Suppressor macrophage treated with lipopolysaccharide for 4 hours (primary cell): ENCODE measurements around the gene EN2.

ENCODE experiments used
- DNase-seq: peaks from one replicate; pipeline ENCODE4 v3.0.0-alpha.2; 2020

The EN2 gene

GRCh38 chr7:155465761-155466141 is 7.8 kb downstream of the EN2 start:
- DNase-seq: no peak

GRCh38 chr7:155466142-155466813 is 8.3 kb downstream of the EN2 start:
- no peak for DNase-seq

DNA sequence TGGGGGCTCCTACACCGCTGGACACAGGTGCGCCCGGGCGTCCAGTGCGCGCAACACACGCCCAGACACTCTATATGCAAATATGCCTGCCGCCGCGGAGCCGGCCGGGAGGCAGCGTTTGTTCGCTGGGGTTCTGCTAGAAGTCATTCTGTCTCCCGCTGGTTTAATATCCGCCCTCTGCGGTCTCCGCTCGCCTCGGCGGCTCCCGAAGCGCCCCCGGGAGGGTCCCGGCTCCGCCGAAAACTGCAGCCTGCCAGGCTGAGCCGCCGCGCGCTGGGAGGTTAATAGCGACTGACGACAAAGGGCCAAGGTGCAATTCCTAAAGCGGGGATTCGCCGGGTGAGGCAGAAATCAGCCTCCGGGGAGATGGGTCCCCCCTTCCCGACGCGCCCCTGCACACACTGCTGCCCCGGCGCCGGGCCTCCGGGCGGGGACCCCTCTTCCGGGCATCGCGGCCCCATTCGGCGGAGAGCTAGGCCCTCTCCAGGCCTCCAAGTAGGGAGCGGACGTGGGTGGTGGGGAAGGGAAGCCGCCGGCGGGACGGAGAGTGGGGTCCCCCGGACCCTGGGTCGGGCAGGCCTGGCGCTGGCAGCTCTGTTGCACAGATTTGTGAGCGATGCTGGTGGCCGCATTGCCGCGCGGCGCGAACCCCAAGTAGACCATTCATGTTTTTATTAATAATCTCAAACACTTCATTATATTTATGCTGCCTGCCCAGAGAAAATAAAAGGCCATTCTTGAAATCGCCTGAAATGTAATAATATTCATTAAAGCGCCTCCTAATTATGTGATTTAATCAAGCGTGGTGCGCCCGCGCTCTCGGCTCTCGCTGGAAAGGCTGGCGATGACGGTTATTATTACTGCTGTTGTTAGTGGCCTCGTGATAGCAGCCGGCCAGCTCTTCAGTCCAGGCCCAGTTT is 9.1 kb downstream of the EN2 start:
- no peak for DNase-seq

DNA sequence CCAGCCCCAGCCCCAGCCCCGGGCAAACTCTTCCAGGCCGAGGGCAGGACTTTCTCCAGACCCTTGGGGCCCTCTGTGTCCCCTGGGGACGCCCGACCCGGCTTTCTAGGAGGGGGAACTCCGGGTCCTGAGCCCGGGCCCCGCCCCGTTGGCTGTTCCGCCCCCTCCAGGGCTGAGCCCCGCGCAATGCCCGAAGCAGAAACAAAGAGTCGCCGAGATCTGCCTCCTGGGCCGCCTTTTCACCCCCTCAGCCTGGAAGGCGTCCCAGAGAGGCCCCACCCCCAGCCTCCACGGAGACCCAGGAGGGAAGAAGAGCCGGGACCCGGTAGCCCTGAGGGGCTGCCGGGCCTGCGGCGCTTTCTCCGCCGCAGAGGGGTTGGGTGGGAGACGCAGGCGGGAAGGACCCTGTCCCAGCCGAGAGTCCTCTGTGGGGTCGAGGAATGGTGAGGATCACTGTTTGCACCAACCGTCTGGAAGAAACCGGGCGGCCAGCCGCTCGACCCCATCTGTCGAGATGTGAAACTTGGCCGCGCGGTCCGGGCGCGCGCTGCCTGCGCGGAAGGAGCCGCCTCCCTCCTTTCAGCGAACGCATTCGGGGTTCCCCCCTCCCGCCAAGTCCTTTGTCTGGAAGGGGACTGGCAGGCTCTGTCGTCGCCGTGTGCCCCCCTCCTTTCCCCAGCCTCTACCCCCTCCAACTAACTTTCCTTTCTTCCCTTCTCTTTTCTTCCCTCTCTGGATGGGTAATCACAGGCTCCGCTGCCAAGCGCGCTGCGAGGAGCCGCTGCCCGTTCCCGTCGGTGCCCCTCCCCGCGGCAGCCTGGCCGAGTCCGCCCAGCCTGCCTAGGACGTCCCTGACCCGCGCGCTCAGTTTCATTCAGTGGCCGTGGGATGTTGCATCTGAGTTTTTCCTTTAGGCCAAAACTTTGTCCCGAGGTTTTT is 10.2 kb downstream of the EN2 start:
- DNase-seq: no peak

DNA sequence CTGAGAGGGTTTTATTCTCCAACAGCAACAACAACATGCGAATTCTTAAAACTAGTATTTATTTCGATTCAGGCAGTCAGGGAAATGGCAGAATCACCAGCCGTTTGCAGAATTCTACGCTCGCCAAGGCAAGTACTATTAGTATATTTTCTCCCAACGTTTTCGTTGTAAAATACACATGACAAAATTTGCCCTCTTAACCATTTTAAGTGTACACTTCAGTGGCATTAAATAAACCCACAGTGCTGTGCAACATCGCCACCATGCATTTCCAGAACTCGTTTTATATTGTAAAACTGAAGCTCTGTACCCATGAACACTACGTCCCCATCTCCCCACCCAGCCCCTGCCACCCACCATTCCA is 10.8 kb downstream of the EN2 start:
- DNase-seq: no peak

DNA sequence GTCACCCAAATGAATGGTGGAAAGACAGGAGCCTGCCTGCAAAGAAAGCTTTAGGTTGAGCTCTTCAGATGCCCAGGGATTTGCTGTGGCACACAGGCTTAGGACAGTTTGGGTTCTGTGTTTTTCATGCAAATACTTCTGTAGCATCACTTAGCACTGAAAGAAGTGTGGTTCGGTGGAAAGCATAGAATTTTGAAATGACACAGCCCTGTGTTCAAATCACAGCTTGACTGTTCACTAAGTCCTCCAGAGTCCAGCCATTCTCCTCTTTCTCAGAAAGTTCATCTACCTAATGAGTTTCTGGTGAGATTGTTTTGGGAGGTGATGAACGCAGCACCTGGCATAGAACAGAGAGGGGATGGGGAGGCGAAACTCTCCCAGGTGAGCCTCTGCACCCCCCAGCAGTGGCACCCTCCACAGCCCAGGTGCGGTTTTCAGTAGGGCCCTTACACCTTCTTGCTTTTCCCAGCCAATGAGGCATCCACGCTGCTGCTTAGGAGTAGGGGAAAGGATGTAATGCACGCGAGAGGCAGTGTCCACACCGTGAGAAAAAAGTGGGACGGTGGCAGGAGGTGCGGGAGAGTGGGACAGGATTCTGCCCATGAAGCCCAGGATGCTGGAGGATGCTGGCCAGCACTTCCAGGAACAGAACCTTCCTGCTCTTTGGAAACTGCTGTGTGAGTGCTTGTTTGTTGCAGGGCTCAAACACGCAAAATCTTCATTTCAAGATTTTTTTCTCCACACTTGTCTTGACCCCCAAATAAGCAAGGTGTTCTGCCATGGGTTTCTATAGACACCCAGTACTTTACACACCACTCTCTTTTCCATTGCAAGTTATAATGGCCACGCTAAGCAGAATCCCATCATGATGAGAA is 11.6 kb downstream of the EN2 start:
- DNase-seq: no peak

GRCh38 chr7:155470186-155470487 is 12.2 kb downstream of the EN2 start:
- DNase-seq: no peak

DNA sequence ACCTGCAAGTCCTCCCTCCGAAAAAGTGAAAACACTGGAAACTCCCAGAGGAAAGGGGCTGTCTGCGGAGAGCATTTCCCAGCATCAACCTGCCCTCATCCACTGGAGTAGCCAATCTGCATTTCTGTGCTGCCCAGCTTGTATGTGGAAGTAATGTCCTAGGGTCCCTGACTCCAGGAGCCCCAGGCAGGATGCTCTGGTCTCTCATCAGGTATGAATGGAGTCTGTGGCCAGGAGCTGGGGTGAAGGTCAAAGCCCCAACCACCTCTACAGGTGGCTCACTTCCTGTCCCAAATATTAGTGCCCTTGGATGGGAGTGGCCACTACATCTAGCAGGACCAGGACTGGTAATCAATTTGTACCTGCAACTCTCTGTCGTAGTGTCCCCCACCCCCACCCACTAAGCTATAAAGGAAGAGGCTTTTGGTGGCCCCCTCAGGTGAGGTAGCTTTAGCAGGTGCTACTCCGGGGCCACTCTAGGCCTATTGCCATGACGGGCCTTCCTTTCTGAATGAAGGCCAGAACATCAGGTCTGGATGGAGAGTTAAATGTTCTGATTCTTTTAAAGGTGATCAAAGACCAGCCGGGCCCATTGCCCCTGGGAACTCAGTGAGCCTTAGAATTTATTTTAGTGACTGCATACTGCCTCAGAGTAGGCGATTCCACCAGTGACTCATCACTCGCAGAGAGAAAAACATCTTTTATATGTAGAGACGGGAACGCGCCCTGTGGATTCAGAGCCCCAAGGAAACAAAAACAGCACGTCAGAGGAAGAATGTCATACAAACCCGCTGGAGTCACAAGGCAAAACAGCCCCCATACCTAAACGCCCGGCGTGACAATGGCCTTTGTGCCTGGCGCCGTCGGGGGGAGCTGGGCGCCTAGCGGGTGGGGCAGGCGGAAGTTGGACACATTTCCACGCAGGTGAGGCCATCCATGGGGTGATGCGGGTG is 13.0 kb downstream of the EN2 start:
- DNase-seq: no peak

DNA sequence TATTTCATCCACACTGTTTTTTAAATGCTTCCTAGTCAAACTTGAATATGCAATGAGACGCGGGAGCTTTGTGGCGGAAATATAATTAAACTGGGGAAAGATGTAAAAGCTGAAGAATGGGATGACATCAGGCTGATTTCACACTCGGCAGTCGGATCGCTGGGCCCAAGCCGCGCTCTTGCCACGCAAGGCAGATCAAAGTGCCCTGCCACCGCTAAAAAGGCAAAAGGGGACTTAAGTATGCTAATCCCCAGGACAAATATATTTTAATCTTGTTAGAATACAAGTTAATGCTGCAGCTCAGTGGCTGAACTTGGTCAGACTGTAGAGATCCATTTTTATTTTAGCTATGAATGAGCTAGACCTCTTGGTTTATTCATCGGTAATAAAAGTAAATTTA is 13.8 kb downstream of the EN2 start:
- DNase-seq: no peak

GRCh38 chr7:155477476-155477875 is 19.5 kb downstream of the EN2 start:
- no peak for DNase-seq

DNA sequence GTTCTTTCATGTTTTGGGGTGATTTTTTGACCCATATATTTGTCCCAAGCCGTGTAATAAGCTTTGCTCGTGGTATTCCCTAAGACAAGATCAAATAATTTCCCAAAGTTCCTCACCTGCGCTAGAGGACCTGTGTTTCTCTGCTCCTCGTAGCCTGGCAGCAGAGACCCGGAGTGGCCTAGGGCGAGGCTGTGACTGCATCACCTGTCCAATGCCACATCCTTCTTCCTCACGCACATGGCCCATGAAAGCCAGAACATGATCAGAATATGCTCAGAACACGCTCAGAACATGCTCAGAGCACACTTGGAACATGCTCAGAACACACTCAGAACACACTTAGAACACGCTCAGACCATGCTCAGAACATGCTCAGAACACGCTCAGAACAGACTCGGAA is 23.8 kb downstream of the EN2 start:
- no peak for DNase-seq

- no peak for DNase-seq
Observed at GRCh38 chr7:155482511-155483183, 24.7 kb downstream of the EN2 start.

GRCh38 chr7:155483245-155483644 is 25.3 kb downstream of the EN2 start:
- peak; percentile 28 for DNase-seq

- no peak for DNase-seq
Observed at GRCh38 chr7:155483868-155484325, 26.0 kb downstream of the EN2 start.

DNA sequence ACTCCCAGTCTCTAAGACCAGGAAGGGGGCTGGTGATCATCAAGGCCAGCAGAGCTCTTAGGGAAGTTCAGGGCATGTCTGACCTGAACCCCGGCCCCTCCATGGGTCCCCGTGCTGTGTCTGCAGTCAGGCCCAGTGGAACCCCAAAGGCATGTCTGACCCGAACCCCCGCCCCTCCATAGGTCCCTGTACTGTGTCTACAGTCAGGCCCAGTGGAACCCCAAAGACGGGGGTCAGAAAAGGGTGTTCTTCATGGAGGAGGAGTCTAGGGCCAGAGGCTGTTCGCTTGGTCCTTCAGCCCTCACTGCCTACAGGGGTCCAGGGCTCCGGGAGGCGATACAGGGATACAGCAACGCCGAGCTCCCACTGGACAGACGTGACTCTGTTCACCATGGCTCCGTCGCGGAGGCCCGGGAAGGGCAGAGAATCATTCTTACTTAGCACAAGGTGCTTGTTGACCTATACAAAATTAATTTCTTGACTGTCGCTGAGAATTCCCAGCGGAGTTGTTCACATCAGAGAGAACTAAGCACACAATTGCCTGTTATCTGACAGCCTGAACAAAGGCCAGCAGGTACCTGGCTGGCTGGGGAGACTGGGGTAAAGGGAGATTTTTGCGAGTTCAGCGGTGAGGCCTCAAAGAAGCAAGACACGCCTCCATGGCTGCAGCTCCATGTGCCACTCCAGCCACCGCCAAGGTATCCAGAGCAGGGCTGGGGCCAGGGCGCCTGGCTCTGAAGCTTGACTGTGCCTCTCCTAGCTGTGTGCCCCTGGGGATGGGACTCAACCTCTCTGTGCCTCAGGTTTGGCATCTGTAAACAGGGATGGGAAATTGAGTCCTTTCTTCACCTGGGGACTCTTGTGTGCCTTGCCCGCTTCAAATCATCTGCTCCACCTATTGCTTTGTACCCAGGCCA is 26.8 kb downstream of the EN2 start:
- DNase-seq: no peak

DNA sequence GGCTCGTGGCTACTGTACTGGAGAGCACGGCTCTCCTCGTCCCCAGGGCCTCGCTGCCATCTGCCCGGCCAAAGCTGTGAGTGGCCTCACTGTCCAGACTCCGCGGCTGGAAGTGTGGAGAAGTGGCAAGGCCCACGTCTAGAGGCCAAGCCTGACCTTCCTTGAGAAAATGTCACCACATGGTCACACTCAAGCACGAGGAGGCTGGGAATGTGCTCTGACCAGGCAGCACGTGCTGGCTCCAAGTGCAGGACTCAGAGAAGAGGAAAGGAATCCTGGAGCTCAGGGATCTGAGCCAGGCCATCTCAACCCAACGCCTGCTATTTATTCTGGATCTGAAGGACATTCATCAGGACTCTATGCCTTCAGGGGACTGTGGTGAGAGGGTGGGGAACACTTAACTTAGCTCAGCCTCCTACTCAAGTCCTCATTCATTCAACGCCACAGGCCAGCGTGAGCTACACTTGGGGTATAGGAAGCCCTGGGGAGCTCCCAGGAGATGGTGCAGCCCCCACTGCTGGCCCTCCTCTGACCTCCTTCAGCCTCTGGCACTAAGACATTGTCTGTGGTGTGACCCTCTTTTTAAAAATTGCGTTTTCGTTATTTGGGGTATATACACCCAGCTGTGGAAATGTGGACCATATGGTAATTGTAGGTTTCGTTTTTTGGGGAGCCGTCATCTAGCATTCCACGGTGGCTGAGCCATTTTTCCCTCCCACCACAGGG is 29.0 kb downstream of the EN2 start:
- no peak for DNase-seq

DNA sequence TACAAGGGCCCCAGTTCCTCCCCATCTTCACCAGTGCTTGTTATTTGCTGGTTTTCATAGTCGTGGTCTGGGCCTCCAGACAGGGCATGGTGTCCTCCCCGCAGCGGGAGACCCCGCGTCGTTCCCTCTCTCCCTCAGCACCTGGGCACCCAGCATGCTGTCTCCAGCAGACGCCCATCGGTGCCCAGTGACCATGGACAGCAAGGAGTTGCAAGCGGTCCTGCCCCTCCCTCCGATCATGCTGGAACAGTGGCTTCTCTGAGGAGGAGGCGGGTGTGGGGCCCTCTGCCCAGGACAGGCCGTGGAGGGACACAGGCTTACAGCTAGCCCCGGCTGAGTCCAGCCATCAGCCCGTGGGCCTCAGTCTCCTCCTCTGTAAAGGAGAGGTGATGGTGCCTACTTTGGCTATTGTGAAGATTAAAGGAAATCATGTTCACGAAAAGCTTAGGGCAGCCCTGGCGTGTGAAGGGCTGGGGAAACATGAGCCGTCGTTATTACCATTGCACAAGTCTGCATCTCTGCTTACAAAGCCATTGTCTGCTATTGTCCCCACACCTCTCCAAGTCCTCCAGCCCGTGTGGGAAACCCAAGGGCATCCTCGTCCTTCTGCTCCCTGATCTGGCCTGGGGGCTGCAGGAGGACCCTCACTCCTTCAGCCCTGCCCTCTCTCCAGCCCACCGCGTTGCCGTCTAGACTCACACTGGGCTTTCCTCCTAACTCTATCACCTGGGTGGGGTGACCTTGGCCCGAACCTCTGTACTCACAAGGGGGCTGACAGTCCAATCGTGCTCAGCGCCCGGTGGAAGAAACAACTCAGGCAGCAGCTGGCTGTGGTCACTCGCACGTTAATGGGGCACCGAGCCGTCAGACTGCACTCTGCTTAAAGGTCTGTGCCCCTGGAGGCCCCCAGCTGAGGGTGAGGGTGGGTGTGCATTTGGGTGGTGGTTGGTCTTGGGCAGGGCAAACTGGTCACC is 29.9 kb downstream of the EN2 start:
- DNase-seq: no peak
